Brain microvascular endothelial cell (primary cell): ENCODE results near the gene PHF21A.

Source experiments
- DNase-seq: peaks from one replicate; pipeline ENCODE4 v3.0.0-alpha.2; 2020
- H3K27ac ChIP-seq: fragments of 250-450 bp; sonication (Bioruptor Pico); 2 replicates; pipeline ENCODE4 v1.5.1; 2020; ENCODE audit warnings: mild to moderate bottlenecking, moderate library complexity
- H3K27me3 ChIP-seq: fragments of 250-450 bp; sonication (Bioruptor Pico); replicated peaks from 2 replicates; pipeline ENCODE4 v1.5.1; 2020; ENCODE audit warnings: mild to moderate bottlenecking
- H3K36me3 ChIP-seq: fragments of 250-450 bp; sonication (Bioruptor Pico); replicated peaks from 2 replicates; pipeline ENCODE4 v1.5.1; 2020; ENCODE audit warnings: mild to moderate bottlenecking
- H3K4me3 ChIP-seq: 2 replicates; pipeline ENCODE4 v1.5.1; 2011; ENCODE audit warnings: low read depth, mild to moderate bottlenecking, control low read depth, low read length, moderate library complexity
- in situ Hi-C: cut with HindIII; loops from 2 replicates; pipeline ENCODE4 v1.10.0; 2017; ENCODE audit warnings: low sequenced_read_pairs, low pct_ligation_motif_present
- TF ChIP-seq, protein P1 (sequence below): IDR thresholded peaks from 2 replicates; pipeline ENCODE4 v1.5.1; 2011; ENCODE audit warnings: low read depth, mild to moderate bottlenecking, moderate library complexity, low read length, control low read depth, inconsistent platforms; ENCODE audit errors: missing control alignments

Gene PHF21A

DNA sequence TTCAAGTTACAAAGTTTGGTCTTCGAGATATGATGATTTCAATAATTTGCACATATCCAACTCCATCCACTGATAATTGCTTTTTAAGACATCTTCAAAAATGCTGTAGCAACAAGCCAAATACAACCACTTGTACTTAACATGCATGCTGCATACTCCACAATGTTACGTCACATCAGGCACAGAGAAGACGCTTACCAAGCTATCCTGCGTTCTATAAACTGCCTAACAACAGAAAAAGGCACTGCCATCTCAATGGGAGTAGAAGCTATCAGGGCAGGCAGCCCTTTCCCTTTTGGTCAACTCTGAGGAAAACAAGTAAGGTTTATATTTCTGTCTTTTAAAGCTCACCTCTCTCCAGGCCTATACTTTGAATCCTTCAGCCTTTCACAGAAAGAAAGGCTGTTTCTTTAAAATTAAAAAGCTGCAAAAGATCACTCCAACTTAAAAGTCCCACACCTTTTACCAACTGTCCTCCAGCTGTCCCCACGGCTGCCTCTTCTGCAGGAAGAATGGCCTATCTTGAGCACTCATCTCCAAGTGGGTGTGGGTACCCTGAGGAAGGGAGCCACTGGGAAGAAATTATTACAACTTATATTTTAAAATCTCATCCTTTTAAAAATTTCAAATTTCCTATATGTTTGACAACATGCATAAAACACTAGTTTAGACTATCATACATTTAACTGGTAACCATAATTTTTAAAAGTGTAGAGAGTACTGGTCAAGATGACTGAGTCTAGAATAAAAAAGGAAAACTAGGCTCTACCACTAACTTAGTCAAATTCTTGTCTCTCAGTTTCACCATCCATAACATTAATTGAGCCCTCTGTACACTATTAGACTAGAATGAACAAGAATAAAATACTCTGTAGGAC, 14.5 kb downstream of the PHF21A start:
- in situ Hi-C loops: no loop called here
- H3K27me3 ChIP-seq: no peaks in the 10 kb centered on the region
- no peak overlapping the region for H3K4me3 ChIP-seq
- no peak overlapping the region for H3K27ac ChIP-seq
- no peak for DNase-seq
- no peaks in the 10 kb centered on the region for H3K36me3 ChIP-seq
- TF ChIP-seq, protein P1, sequence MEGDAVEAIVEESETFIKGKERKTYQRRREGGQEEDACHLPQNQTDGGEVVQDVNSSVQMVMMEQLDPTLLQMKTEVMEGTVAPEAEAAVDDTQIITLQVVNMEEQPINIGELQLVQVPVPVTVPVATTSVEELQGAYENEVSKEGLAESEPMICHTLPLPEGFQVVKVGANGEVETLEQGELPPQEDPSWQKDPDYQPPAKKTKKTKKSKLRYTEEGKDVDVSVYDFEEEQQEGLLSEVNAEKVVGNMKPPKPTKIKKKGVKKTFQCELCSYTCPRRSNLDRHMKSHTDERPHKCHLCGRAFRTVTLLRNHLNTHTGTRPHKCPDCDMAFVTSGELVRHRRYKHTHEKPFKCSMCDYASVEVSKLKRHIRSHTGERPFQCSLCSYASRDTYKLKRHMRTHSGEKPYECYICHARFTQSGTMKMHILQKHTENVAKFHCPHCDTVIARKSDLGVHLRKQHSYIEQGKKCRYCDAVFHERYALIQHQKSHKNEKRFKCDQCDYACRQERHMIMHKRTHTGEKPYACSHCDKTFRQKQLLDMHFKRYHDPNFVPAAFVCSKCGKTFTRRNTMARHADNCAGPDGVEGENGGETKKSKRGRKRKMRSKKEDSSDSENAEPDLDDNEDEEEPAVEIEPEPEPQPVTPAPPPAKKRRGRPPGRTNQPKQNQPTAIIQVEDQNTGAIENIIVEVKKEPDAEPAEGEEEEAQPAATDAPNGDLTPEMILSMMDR: no peak

DNA sequence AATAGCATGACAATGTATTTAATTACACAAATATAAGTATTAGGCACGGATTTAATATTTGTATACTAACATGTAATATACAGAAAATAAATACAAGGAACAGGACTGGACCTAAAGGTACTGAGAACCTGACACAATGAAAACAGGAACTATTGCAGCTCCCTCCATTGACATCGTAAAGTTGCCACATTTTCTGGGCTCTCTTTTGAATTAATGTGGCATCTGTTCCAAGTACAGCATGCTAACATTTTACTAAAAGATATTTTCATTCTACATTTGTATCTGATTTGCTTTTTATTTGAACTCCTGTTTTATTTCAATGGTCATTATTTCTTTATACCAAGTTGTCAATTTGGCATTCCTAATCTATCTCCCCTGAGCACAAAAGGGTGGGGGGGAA, 15.3 kb downstream of the PHF21A start:
- in situ Hi-C loops: no loop called here
- DNase-seq: no peak
- H3K36me3 ChIP-seq: no peaks in the 10 kb centered on the region
- no peaks in the 10 kb centered on the region for H3K27me3 ChIP-seq
- TF ChIP-seq, protein P1: no peak
- no peak overlapping the region for H3K4me3 ChIP-seq
- no peak overlapping the region for H3K27ac ChIP-seq

DNA sequence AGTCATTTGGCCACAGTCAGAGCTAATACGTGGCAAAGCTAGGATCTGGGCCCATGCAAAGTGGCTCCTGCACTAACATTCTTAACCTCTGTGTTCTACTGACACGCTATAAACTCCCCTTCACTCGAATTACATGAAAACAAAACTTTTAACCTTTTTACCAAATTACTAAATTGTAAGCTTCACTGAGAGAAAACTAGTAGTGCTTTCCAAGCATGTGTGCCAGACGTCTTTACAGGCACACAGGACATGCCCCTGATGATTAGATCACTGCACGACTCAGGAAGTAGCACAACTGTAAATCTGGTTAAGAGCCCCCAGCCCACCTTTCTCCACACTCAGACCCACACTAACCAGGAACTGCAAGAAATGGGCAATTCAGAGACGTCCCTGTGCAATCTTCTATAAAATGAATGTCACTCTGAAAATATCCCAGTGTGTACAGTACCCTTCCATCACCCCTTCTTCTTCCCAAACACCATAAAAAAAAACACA, 16.1 kb downstream of the PHF21A start:
- Histone ChIP-seq H3K27ac (no peak overlapping the region), H3K36me3 (no peaks in the 10 kb centered on the region), H3K4me3 (no peak overlapping the region), H3K27me3 (no peaks in the 10 kb centered on the region)
- TF ChIP-seq, protein P1: no peak
- in situ Hi-C loops: no loop called here
- no peak for DNase-seq

DNA sequence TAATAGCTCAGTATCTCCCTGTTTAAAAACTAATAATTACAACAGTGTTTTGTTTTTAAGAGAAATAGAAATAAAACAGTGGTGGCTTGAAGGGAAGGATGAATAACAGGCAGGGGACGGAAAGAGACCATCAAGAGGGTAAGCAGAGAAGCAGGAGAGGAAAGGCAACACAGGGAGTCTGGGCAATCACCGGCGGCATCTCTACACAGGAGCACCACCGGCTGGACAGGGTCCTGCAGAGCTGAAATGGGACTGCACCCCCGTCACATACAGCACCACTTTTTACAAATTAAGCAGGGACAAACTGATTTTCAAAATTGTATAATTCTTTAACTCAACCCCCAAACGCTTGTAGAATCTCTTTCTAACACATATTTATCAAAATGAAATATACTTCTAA, 18.4 kb downstream of the PHF21A start:
- no peak overlapping the region for H3K27ac ChIP-seq
- in situ Hi-C loops: no loop called here
- no peaks in the 10 kb centered on the region for H3K27me3 ChIP-seq
- H3K36me3 ChIP-seq: no peaks in the 10 kb centered on the region
- TF ChIP-seq, protein P1: no peak
- no peak overlapping the region for H3K4me3 ChIP-seq
- no peak for DNase-seq

DNA sequence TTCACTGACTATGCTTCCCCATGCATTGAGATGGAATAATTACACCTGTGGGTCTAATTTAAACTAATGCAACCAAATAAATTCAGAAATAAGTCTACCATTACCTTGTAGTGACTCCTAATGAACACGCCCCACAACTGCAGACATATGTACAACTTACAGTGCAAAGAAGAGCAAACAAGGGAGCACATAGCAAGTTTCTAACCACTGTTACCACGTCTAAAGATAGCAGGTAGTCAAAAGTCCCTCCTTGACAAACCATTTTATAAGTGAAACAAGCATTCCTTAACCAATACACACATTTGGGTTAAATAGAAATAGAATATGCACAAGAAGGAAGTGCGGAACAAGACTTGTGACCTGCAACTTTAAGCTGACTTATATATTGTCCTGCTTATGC, 20.6 kb downstream of the PHF21A start:
- DNase-seq: no peak
- Histone ChIP-seq H3K4me3 (no peak overlapping the region), H3K27me3 (no peaks in the 10 kb centered on the region), H3K27ac (no peak overlapping the region), H3K36me3 (no peaks in the 10 kb centered on the region)
- in situ Hi-C loops: no loop called here
- TF ChIP-seq, protein P1: no peak
